ENCODE data around the gene PIK3CB. TPM values are rescaled to one million over a fixed set of nuclear protein-coding genes. Genes with fewer than 3 reads are reported as not detected.
A peak's percentile ranks its signal among the peaks of the same experiment; 100 is the strongest.

PIK3CB gene
- total RNA-seq, 1 donor from 2014 or later = 44.6 TPM

- H3K4me3 ChIP-seq = no peak overlapping the region
- peaks cover 9% of the 10 kb centered on the region for H3K4me1 ChIP-seq
- H3K27ac ChIP-seq = peak overlapping the region; percentile 11
- ATAC-seq (no peak), DNase-seq (no peak)
- no peaks in the 10 kb centered on the region for H3K36me3 ChIP-seq
- intact Hi-C loops (cut with DNase I) = no loop called here
- H3K9me3 ChIP-seq = no peaks in the 10 kb centered on the region
- no peak for TF ChIP-seq CTCF (IDR thresholded peaks at IDR 0.05)
- H3K27me3 ChIP-seq (ENCODE audit: low read depth) = no peaks in the 10 kb centered on the region
These were observed 40.5 kb upstream of the PIK3CB start for GRCh38 chr3:138875096-138875753.

- H3K9me3 ChIP-seq = no peaks in the 10 kb centered on the region
- peaks cover 9% of the 10 kb centered on the region for H3K4me1 ChIP-seq
- H3K27me3 ChIP-seq (ENCODE audit: low read depth) = no peaks in the 10 kb centered on the region
- H3K36me3 ChIP-seq = no peaks in the 10 kb centered on the region
- ATAC-seq = no peak
- H3K4me3 ChIP-seq = no peak overlapping the region
- H3K27ac ChIP-seq = peak overlapping the region; percentile 13
- intact Hi-C loops (cut with DNase I) = no loop called here
- no peak for TF ChIP-seq CTCF (IDR thresholded peaks at IDR 0.05)
- no peak for DNase-seq
These were observed 38.9 kb upstream of the PIK3CB start for GRCh38 chr3:138873471-138874278.

- Histone ChIP-seq H3K27me3 (ENCODE audit: low read depth) (no peaks in the 10 kb centered on the region), H3K4me1 (peaks cover 9% of the 10 kb centered on the region), H3K27ac (no peak overlapping the region), H3K9me3 (no peaks in the 10 kb centered on the region), H3K36me3 (no peaks in the 10 kb centered on the region), H3K4me3 (no peak overlapping the region)
- no peak for ATAC-seq
- no peak for TF ChIP-seq CTCF (IDR thresholded peaks at IDR 0.05)
- DNase-seq = no peak
- intact Hi-C loops (cut with DNase I) = no loop called here
These were observed 37.9 kb upstream of the PIK3CB start for GRCh38 chr3:138872632-138873031.

- Histone ChIP-seq H3K36me3 (no peaks in the 10 kb centered on the region), H3K4me3 (no peak overlapping the region), H3K27ac (no peak overlapping the region), H3K4me1 (peaks cover 5% of the 10 kb centered on the region), H3K9me3 (no peaks in the 10 kb centered on the region), H3K27me3 (ENCODE audit: low read depth) (no peaks in the 10 kb centered on the region)
- intact Hi-C loops (cut with DNase I) = no loop called here
- TF ChIP-seq CTCF (IDR thresholded peaks at IDR 0.05) = no peak
- DNase-seq (no peak), ATAC-seq (no peak)
These were observed 33.3 kb upstream of the PIK3CB start for GRCh38 chr3:138867996-138868395.

- H3K27ac ChIP-seq = no peak overlapping the region
- no peak for ATAC-seq
- DNase-seq = no peak
- intact Hi-C loops (cut with DNase I) = no loop called here
- no peaks in the 10 kb centered on the region for H3K27me3 ChIP-seq (ENCODE audit: low read depth)
- no peaks in the 10 kb centered on the region for H3K9me3 ChIP-seq
- H3K4me1 ChIP-seq = peaks cover 16% of the 10 kb centered on the region
- no peaks in the 10 kb centered on the region for H3K36me3 ChIP-seq
- no peak for TF ChIP-seq CTCF (IDR thresholded peaks at IDR 0.05)
- H3K4me3 ChIP-seq = no peak overlapping the region
These were observed 29.0 kb upstream of the PIK3CB start for GRCh38 chr3:138863776-138864113.

Data from lower lobe of right lung (tissue), 2 donors.